ENCODE measurements around the gene CDH5. TPM values are rescaled to one million over a fixed set of nuclear protein-coding genes. Genes with fewer than 3 reads are reported as not detected.

CDH5 gene
- total RNA-seq, 1 donor from 2014 or later: 9.6 TPM

DNA sequence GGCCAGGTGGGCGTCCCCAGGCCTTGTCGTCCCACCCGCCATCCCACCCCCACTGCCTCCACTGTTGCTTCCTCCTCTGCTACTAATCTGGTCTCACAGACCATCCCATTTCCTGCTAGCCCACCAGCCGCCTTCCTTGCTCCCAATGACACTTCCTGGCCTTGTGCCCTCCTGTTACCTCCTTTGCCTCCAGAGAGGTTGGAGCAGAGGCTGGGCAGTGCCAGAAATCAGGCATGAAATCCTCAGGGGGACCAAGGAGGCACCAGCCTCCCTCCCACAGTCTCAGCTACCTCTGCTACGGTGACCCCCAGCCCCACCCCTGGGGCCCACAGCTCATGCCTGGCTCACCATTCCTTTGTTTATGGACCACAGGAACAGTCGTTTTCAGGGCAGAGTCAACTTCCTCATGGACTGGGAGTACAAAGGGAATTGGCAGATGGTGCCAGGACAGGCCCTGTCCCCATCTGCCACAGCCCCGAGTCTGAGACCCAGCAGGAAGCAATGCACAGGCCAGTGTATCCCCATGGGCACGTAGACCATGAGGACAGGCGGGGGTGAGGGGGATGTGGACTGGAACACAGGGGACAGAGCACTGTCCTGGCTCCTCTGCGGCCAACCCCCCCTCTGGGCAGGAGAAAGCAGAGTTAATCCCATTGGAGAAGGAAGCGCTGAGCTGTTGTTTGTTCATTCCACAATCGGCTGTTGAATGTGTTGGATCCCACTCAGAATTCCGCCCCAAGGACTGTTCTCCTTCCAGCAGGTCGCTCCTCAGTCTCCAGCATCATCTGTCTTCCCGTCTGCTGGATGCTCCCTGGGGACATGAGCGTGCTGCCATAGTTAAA lies 2.2 kb upstream of the CDH5 start:
- DNase-seq: peak; percentile 88
- H3K9me3 Mint-ChIP-seq (ENCODE audit: unreplicated experiment): peaks cover 38% of the 10 kb centered on the region
- TF ChIP-seq, protein P1, sequence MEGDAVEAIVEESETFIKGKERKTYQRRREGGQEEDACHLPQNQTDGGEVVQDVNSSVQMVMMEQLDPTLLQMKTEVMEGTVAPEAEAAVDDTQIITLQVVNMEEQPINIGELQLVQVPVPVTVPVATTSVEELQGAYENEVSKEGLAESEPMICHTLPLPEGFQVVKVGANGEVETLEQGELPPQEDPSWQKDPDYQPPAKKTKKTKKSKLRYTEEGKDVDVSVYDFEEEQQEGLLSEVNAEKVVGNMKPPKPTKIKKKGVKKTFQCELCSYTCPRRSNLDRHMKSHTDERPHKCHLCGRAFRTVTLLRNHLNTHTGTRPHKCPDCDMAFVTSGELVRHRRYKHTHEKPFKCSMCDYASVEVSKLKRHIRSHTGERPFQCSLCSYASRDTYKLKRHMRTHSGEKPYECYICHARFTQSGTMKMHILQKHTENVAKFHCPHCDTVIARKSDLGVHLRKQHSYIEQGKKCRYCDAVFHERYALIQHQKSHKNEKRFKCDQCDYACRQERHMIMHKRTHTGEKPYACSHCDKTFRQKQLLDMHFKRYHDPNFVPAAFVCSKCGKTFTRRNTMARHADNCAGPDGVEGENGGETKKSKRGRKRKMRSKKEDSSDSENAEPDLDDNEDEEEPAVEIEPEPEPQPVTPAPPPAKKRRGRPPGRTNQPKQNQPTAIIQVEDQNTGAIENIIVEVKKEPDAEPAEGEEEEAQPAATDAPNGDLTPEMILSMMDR (IDR thresholded peaks at IDR 0.05; ENCODE audit: partially characterized antibody, unreplicated experiment): no peak
- no peaks in the 10 kb centered on the region for H3K36me3 Mint-ChIP-seq (ENCODE audit: unreplicated experiment)
- H3K27ac Mint-ChIP-seq (ENCODE audit: unreplicated experiment): peak overlapping the region; percentile 100
- H3K4me3 Mint-ChIP-seq (ENCODE audit: unreplicated experiment): peak overlapping the region; percentile 80
- H3K4me1 Mint-ChIP-seq (ENCODE audit: low read depth, unreplicated experiment): peaks cover 46% of the 10 kb centered on the region
- peaks cover 29% of the 10 kb centered on the region for H3K27me3 Mint-ChIP-seq (ENCODE audit: unreplicated experiment)

DNA sequence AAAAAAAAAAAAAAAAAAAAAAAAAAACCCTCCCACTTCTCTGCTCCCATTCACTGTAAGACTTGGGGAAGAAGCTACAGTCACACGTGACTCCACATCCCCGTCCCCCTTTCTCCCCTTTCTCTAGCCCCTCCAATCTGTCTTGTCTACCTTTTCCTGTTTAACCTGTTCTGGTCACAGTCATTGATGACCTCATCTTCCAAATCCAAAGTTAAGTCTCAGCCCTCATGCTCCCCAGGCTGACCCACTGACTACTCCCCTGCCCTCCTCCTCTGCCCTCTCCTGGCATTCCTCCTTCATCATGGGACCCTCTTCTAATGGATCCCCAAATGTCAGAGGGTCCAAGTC lies 1.6 kb upstream of the CDH5 start:
- Mint-ChIP-seq H3K4me3 (ENCODE audit: unreplicated experiment) (peak overlapping the region; percentile 78), H3K36me3 (ENCODE audit: unreplicated experiment) (no peaks in the 10 kb centered on the region), H3K27ac (ENCODE audit: unreplicated experiment) (peak overlapping the region; percentile 100), H3K9me3 (ENCODE audit: unreplicated experiment) (peaks cover 33% of the 10 kb centered on the region), H3K4me1 (ENCODE audit: low read depth, unreplicated experiment) (peaks cover 40% of the 10 kb centered on the region), H3K27me3 (ENCODE audit: unreplicated experiment) (peaks cover 25% of the 10 kb centered on the region)
- TF ChIP-seq, protein P1 (IDR thresholded peaks at IDR 0.05; ENCODE audit: partially characterized antibody, unreplicated experiment): no peak
- DNase-seq: no peak

DNA sequence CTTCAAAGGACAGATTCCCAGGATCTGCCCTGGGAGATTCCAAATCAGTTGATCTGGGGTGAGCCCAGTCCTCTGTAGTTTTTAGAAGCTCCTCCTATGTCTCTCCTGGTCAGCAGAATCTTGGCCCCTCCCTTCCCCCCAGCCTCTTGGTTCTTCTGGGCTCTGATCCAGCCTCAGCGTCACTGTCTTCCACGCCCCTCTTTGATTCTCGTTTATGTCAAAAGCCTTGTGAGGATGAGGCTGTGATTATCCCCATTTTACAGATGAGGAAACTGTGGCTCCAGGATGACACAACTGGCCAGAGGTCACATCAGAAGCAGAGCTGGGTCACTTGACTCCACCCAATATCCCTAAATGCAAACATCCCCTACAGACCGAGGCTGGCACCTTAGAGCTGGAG lies 840 bp upstream of the CDH5 start:
- no peak for DNase-seq
- H3K36me3 Mint-ChIP-seq (ENCODE audit: unreplicated experiment): no peaks in the 10 kb centered on the region
- peaks cover 36% of the 10 kb centered on the region for H3K4me1 Mint-ChIP-seq (ENCODE audit: low read depth, unreplicated experiment)
- H3K9me3 Mint-ChIP-seq (ENCODE audit: unreplicated experiment): peaks cover 33% of the 10 kb centered on the region
- peak overlapping the region; percentile 78 for H3K4me3 Mint-ChIP-seq (ENCODE audit: unreplicated experiment)
- H3K27me3 Mint-ChIP-seq (ENCODE audit: unreplicated experiment): peaks cover 25% of the 10 kb centered on the region
- TF ChIP-seq, protein P1 (IDR thresholded peaks at IDR 0.05; ENCODE audit: partially characterized antibody, unreplicated experiment): no peak
- H3K27ac Mint-ChIP-seq (ENCODE audit: unreplicated experiment): peak overlapping the region; percentile 100

DNA sequence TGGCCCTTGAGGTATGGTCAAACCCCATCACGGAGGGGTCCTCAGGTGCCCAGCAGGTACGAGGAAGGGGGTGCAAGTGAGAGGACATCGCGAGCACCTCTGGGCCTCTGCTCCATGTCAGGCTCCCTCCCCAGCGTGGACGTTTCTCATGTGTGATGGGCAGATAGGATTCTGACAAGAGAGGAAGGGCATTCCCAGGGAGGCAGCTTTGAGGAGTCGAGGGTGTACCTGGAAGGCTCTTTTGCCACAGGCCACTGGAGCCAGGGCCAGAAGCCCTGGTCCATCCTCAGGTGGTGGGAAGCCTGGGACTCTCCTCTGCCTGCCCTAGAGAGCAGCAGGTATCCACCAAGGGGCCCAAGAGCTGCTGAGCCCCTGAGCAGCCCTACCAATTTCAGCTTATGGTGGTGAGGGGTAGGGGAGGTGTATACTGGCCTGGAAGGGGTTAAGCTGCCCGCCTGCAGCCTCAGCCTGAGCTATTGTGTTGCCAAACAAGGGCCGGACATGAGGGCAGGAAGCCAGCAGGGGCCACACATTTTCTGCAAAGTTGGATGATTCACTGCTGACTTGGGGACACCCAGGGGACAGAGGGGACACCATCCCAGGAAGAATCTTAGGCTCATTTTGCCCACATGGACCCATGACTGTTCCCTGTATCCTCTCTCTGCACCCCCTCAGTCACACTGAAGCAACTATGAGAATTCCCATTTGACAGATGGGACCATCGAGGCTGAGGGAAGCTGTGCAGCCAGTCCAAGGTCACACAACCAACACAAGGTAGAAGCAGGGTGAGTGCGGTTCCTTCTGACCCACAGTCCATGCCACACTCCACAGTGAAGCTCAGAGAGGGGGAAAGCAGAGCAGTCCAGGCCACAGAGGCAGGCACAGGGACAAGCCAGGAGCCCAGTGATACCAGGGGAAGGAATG lies 1.7 kb downstream of the CDH5 start:
- Mint-ChIP-seq H3K4me1 (ENCODE audit: low read depth, unreplicated experiment) (peaks cover 18% of the 10 kb centered on the region), H3K4me3 (ENCODE audit: unreplicated experiment) (no peak overlapping the region), H3K27ac (ENCODE audit: unreplicated experiment) (no peak overlapping the region), H3K36me3 (ENCODE audit: unreplicated experiment) (no peaks in the 10 kb centered on the region), H3K9me3 (ENCODE audit: unreplicated experiment) (peaks cover 22% of the 10 kb centered on the region), H3K27me3 (ENCODE audit: unreplicated experiment) (peaks cover 25% of the 10 kb centered on the region)
- no peak for DNase-seq
- TF ChIP-seq, protein P1 (IDR thresholded peaks at IDR 0.05; ENCODE audit: partially characterized antibody, unreplicated experiment): no peak
